Lung (tissue), 12 donors: ENCODE measurements around the gene STAB1. TPM values are rescaled to one million over a fixed set of nuclear protein-coding genes. Genes with fewer than 3 reads are reported as not detected.

ENCODE experiments used
- ATAC-seq: fragments of 200-7000 bp; cut with Tn5 transposase; one replicate; pipeline ENCODE4 v1.9.1; 2020; ENCODE audit warnings: moderate number of reproducible peaks; ENCODE audit not compliant: insufficient read depth, low FRiP score
- DNase-seq, 3 donors: peaks; one replicate each; pipeline ENCODE4 v3.0.0-alpha.2; 2013 to 2017
- H3K27ac ChIP-seq, 2 donors: one replicate each; pipeline ENCODE4 v1.5.1; 2013; ENCODE audit warnings: mild to moderate bottlenecking in 2 of 2, moderate library complexity in 2 of 2, control low read depth in 1 of 2, inconsistent platforms in 1 of 2, low read depth in 1 of 2, low read length in 1 of 2
- H3K27me3 ChIP-seq, 3 donors: one replicate each; pipeline ENCODE4 v1.5.1; 2013; ENCODE audit warnings: low read length in 2 of 3; ENCODE audit not compliant: control insufficient read depth in 3 of 3, insufficient read depth in 3 of 3
- H3K36me3 ChIP-seq, 4 donors: one replicate each; pipeline ENCODE4 v1.5.1; 2013; ENCODE audit warnings: low read length in 4 of 4, mild to moderate bottlenecking in 1 of 4, moderate library complexity in 1 of 4; ENCODE audit not compliant: control insufficient read depth in 4 of 4, insufficient read depth in 4 of 4
- H3K4me1 ChIP-seq, 5 donors: one replicate each; pipeline ENCODE4 v1.5.1; 2013; ENCODE audit warnings: low read length in 5 of 5, mild to moderate bottlenecking in 2 of 5, moderate library complexity in 1 of 5; ENCODE audit not compliant: control insufficient read depth in 5 of 5, insufficient read depth in 5 of 5
- H3K4me3 ChIP-seq: one replicate; pipeline ENCODE4 v1.5.1; 2013; ENCODE audit warnings: mild to moderate bottlenecking, control low read depth, moderate library complexity
- H3K9ac ChIP-seq, 2 donors: one replicate each; pipeline ENCODE4 v1.5.1; 2013; ENCODE audit warnings: low read length in 2 of 2, control low read depth in 1 of 2; ENCODE audit not compliant: insufficient read depth in 1 of 2
- H3K9me3 ChIP-seq, 4 donors: one replicate each; pipeline ENCODE4 v1.5.1; 2013; ENCODE audit warnings: low read length in 3 of 4, mild to moderate bottlenecking in 1 of 4, moderate library complexity in 1 of 4; ENCODE audit not compliant: control insufficient read depth in 4 of 4, insufficient read depth in 3 of 4
- WGBS, 2 donors: extraction: QIAGEN DNeasy Blood & Tissue Kit; methylation state at CpG; one replicate each; pipeline ENCODE4 v1.1.7; 2013; 5-methylcytosine and 5-hydroxymethylcytosine counted together
- polyA plus RNA-seq, 2 donors: library from polyadenylated mRNA; stranded (reverse); fragments of 200-250 nt; gene quantifications; one replicate each; pipeline ENCODE4 v1.2.1, GENCODE V29; 2013
- total RNA-seq, 2 donors: library from RNA; depleted of rRNA in 1 of 2; stranded (reverse); fragments of >200 nt in 1 of 2; gene quantifications; one replicate each; pipeline ENCODE4 v1.2.1, GENCODE V29; 2014 to 2021
- TF ChIP-seq, protein P1 (sequence below): IDR thresholded peaks from 2 replicates; pipeline ENCODE4 v1.5.1; 2012; ENCODE audit warnings: mild to moderate bottlenecking; ENCODE audit errors: control extremely low read depth, extremely low read depth
- donor health status: control.
- donor health status: control.
- donor health status: Bipolar disorder and iron deficiency.
- donor health status: healthy.
- donor health status: DM: yes; HTN: yes; CAD: no.

The STAB1 gene
- total and polyA plus RNA-seq, 4 donors = 53.1 to 220 (median 193) TPM

DNA sequence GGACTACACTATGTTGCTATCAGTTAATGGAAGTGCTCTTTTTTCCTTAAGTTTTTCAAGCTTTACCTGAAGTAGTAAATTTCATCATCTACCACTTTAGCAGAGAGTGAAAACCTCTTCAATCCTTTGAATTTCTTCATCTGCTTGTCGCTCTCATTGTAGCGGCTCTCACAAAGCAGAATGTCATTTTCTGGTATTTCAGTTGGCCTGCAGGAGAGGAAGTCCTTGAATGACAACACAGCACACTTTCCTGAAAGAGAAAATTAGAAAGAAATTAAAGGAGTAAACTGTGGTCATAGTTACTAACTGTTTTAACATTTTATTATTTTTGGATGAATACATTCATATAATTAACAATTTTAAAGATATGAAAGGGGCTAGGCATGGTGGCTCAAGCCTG, 68.8 kb downstream of the STAB1 start:
- Histone ChIP-seq H3K4me1 (peaks cover 0 to 1% (median 0%) of the 10 kb centered on the region in 5 donors), H3K9me3 (no peaks in the 10 kb centered on the region), H3K9ac (no peak overlapping the region), H3K4me3 (no peak overlapping the region), H3K36me3 (peaks cover 10 to 33% (median 27%) of the 10 kb centered on the region in 4 donors), H3K27me3 (no peaks in the 10 kb centered on the region), H3K27ac (peak overlapping the region in 1 of 2 donors; percentile 63)
- TF ChIP-seq, protein P1, sequence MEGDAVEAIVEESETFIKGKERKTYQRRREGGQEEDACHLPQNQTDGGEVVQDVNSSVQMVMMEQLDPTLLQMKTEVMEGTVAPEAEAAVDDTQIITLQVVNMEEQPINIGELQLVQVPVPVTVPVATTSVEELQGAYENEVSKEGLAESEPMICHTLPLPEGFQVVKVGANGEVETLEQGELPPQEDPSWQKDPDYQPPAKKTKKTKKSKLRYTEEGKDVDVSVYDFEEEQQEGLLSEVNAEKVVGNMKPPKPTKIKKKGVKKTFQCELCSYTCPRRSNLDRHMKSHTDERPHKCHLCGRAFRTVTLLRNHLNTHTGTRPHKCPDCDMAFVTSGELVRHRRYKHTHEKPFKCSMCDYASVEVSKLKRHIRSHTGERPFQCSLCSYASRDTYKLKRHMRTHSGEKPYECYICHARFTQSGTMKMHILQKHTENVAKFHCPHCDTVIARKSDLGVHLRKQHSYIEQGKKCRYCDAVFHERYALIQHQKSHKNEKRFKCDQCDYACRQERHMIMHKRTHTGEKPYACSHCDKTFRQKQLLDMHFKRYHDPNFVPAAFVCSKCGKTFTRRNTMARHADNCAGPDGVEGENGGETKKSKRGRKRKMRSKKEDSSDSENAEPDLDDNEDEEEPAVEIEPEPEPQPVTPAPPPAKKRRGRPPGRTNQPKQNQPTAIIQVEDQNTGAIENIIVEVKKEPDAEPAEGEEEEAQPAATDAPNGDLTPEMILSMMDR = no peak
- DNase-seq (no peak), ATAC-seq (no peak)
- WGBS, 2 donors = 36 to 70% methylated on average over 2 of the region's 2 CpGs

DNA sequence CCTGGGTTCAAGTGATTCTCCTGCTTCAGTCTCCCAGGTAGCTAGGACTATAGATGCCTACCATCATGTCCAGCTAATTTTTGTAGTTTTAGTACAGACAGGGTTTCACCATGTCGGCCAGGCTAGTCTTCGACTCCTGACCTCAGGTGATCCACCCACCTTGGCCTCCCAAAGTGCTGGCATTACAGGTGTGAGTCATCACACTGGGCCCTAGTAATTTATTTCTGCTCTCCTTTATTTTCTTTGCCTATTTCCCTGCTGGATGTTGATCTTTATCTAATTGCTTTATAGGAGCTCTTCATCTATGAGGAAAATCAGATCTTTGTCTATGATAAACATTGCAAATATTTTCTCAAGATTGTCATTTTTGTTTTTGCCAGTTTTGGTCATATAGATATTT, 72.9 kb downstream of the STAB1 start:
- H3K36me3 ChIP-seq = peaks cover 6 to 16% (median 12%) of the 10 kb centered on the region in 4 donors
- ATAC-seq (no peak), DNase-seq (no peak)
- H3K4me3 ChIP-seq = no peak overlapping the region
- no peaks in the 10 kb centered on the region for H3K9me3 ChIP-seq
- no peak overlapping the region for H3K27ac ChIP-seq
- TF ChIP-seq, protein P1 = no peak
- no peaks in the 10 kb centered on the region for H3K4me1 ChIP-seq
- H3K9ac ChIP-seq = no peak overlapping the region
- no peaks in the 10 kb centered on the region for H3K27me3 ChIP-seq
- WGBS, 2 donors = 95 to 98% methylated on average over 2 of the region's 2 CpGs

DNA sequence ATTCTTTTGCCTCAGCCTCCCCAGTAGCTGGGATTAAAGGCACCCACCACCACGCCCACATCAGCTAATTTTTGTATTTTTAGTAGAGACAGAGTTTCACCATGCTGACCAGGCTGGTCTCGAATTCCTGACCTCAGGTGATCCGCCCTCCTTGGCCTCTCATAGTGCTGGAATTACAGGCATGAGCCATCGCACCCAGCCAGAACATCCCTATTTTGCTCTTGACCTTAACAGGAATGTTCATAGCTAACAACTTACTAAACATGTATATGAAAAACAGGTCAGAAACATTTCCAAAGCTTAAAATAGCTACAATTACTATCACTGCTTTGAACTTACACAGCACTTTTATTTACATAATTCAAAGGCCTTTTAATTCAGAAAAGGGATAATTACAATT, 74.9 kb downstream of the STAB1 start:
- ATAC-seq (no peak), DNase-seq (no peak)
- H3K4me1 ChIP-seq = no peaks in the 10 kb centered on the region
- TF ChIP-seq, protein P1 = no peak
- H3K9me3 ChIP-seq = no peaks in the 10 kb centered on the region
- no peak overlapping the region for H3K9ac ChIP-seq
- peaks cover 3 to 11% (median 8%) of the 10 kb centered on the region in 4 donors for H3K36me3 ChIP-seq
- H3K4me3 ChIP-seq = no peak overlapping the region
- no peaks in the 10 kb centered on the region for H3K27me3 ChIP-seq
- WGBS, 2 donors = 89 to 91% methylated on average over 4 of the region's 4 CpGs
- H3K27ac ChIP-seq = no peak overlapping the region

DNA sequence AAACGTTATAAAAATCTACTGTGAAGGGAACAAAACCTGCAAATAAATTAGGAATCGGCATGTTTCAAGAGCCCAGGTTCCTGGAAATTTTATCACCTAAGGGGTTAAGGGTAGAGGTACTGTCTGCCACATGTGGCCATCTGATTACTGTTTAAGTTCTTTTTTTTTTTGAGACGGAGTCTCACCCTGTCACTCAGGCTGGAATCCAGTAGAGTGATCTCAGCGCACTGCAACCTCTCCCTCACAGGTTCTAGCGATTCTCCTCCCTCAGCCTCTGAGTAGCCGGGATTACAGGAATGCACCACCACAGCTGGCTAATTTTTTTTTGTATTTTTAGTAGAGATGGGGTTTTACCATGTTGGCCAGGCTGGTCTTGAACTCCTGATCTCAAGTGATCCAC, 77.1 kb downstream of the STAB1 start:
- no peak for ATAC-seq
- Histone ChIP-seq H3K36me3 (peaks cover 9 to 22% (median 12%) of the 10 kb centered on the region in 4 donors), H3K4me1 (no peaks in the 10 kb centered on the region), H3K27ac (no peak overlapping the region), H3K9me3 (no peaks in the 10 kb centered on the region), H3K27me3 (no peaks in the 10 kb centered on the region), H3K4me3 (no peak overlapping the region), H3K9ac (no peak overlapping the region)
- TF ChIP-seq, protein P1 = no peak
- 70 to 95% methylated on average over 6 of the region's 6 CpGs for WGBS, 2 donors
- DNase-seq = no peak
